ENCODE data around the gene WTAP. TPM values are rescaled to one million over a fixed set of nuclear protein-coding genes. Genes with fewer than 3 reads are reported as not detected.

The WTAP gene
- total and polyA plus RNA-seq, 2 of the 8 experiments (the other 6 are each of a cell fraction or from before 2014, with no cell fraction given) = 32.6 to 120 TPM

DNA sequence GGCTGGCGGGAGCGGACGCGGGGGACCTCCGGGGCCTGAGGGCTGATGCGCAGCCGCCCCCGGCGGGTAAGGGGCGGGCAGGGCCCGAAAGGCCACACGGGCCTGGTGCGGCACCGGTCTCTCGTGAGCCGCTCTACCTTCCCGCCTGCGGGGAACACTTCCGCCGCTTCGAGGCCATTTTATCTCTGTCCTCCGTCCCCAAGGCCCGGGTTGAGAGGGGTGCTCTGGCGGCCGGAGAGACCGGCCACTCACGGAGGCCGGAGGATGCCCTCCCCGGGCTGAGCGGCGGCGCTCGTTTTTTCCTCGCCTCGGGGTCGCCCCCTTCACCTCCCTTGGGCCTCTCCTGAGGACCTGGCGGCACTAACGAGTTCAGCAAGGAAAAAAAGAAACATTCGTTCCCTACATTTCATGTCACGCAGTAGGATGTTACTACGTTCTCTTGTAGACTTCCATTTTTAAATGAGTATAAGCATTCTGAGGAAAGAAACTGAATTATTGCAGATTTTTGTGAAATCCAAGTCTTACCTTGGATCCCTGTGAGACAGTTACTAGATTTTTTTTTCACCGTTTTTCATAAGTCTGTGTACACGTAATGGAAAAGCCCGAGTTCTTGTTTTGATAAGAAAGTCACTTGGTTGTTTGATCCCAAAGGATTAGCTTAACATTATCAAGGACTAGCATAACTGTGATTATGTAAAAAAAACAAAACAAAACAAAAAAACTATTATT lies 575 bp downstream of the WTAP start:
- H3K27me3 ChIP-seq (replicated peaks in 1 of 4; ENCODE audit: control insufficient read depth in 3 of 4, extremely low read depth in 1 of 4, insufficient read depth in 3 of 4, low read length in 3 of 4) = no peaks in the 10 kb centered on the region
- peak overlapping the region; percentile 94 to 99 (median 98) for H3K9ac ChIP-seq (replicated peaks in 1 of 4; ENCODE audit: extremely low read depth in 1 of 4, low read depth in 3 of 4, low read length in 3 of 4)
- H4K20me1 ChIP-seq (replicated peaks in 1 of 2; ENCODE audit: control insufficient read depth in 1 of 2, insufficient read depth in 2 of 2, low read length in 2 of 2) = peaks cover 13 to 23% of the 10 kb centered on the region in 2 experiments
- peak overlapping the region; percentile 97 for H4K8ac ChIP-seq (ENCODE audit: extremely low read depth, insufficient read depth, low read length)
- no peak overlapping the region for H3K23ac ChIP-seq (ENCODE audit: insufficient read length)
- no peak overlapping the region for H2AFZ ChIP-seq (ENCODE audit: low read length)
- peak overlapping the region; percentile 82 for H3K56ac ChIP-seq (replicated peaks; ENCODE audit: insufficient read length, low read depth, low read length)
- no peak overlapping the region for H2BK120ac ChIP-seq (replicated peaks; ENCODE audit: low read depth, low read length)
- no peak overlapping the region; the same call in 1 of the 2 replicates for H3K18ac ChIP-seq (ENCODE audit: extremely low read depth, low read length)
- H4K91ac ChIP-seq (replicated peaks; ENCODE audit: insufficient read length, low read length) = no peak overlapping the region
- peaks cover 46 to 90% of the 10 kb centered on the region in 2 experiments for H3K79me2 ChIP-seq (ENCODE audit: control insufficient read depth in 1 of 2, insufficient read depth in 2 of 2, low read length in 2 of 2)
- H3K4ac ChIP-seq (replicated peaks; ENCODE audit: insufficient read length, low read depth, low read length) = no peak overlapping the region
- no peak overlapping the region for H2BK15ac ChIP-seq (ENCODE audit: low read length)
- peak overlapping the region; percentile 95 for H3K27ac ChIP-seq (ENCODE audit: low read depth, low read length)
- peak overlapping the region; percentile 67 to 77 for H3K4me2 ChIP-seq (ENCODE audit: insufficient read depth in 1 of 2, low read depth in 2 of 2, low read length in 2 of 2)
- H3K14ac ChIP-seq (ENCODE audit: insufficient read length) = no peak overlapping the region
- peak overlapping the region; percentile 82 to 99 (median 96) for H3K4me3 ChIP-seq (ENCODE audit: extremely low read depth in 1 of 4, insufficient read depth in 2 of 4, low read depth in 3 of 4, low read length in 4 of 4)
- no peaks in the 10 kb centered on the region for H3K79me1 ChIP-seq (ENCODE audit: low read depth, low read length)
- WGBS, 2 experiments (ENCODE audit: extremely low coverage in 1 of 2, insufficient coverage in 1 of 2, insufficient read length in 1 of 2, insufficient replicate concordance in 2 of 2, low coverage in 1 of 2, low lambda C conversion rate in 2 of 2, missing lambda C conversion rate in 1 of 2) = 2% methylated on average over 44 of the region's 44 CpGs; no CpG with 5 or more reads in 1 of the 2 experiments
- CTCF ChIA-PET (ENCODE audit: partially characterized antibody) = interaction anchor here (1.5 kb wide), 1 partner anchor 37 kb away, joined by 3 read pairs; no protein-coding TSS in a partner anchor
- no peak overlapping the region for H2BK20ac ChIP-seq (ENCODE audit: low read length)
- H2AK5ac ChIP-seq (ENCODE audit: low read depth, low read length) = no peak overlapping the region
- POLR2A ChIA-PET (ENCODE audit: partially characterized antibody) = interaction anchor here (0.8 to 6.7 kb wide), 23 partner anchors 8 to 113 kb away, joined by 3 to 86 read pairs (median 5); partner anchors contain the start of genes ACAT2, MRPL18, SOD2 and TCP1
- peaks cover 0 to 18% (median 0%) of the 10 kb centered on the region in 4 experiments; a peak in 2 of 8 replicates for H3K36me3 ChIP-seq (ENCODE audit: control insufficient read depth in 2 of 4, insufficient read depth in 4 of 4, low read length in 3 of 4)
- FAIRE-seq = no peak
- peaks cover 0 to 5% (median 2%) of the 10 kb centered on the region in 4 experiments; a peak in 3 of 7 replicates for H3K4me1 ChIP-seq (replicated peaks in 1 of 4; ENCODE audit: control insufficient read depth in 3 of 4, insufficient read depth in 4 of 4, low read length in 3 of 4)
- H2BK5ac ChIP-seq (ENCODE audit: low read depth, low read length) = peak overlapping the region; percentile 67
- H3K23me2 ChIP-seq (ENCODE audit: low read depth, low read length) = no peaks in the 10 kb centered on the region
- no peaks in the 10 kb centered on the region for H3K9me3 ChIP-seq (ENCODE audit: insufficient read depth in 2 of 2, low read depth in 1 of 2, low read length in 1 of 2)
- DNase-seq (ENCODE audit: low read depth in 1 of 2, low spot score in 2 of 2) = no peak
- H2BK12ac ChIP-seq (ENCODE audit: low read depth, low read length) = no peak overlapping the region
- peak overlapping the region; percentile 45 for H4K5ac ChIP-seq (ENCODE audit: insufficient read length, low read depth, low read length)
- TF ChIP-seq, protein P1, sequence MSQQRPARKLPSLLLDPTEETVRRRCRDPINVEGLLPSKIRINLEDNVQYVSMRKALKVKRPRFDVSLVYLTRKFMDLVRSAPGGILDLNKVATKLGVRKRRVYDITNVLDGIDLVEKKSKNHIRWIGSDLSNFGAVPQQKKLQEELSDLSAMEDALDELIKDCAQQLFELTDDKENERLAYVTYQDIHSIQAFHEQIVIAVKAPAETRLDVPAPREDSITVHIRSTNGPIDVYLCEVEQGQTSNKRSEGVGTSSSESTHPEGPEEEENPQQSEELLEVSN (IDR thresholded peaks at IDR 0.05) = no peak
- TF ChIP-seq POU5F1 (IDR thresholded peaks at IDR 0.05; ENCODE audit: low read depth, low read length) (no peak), TAF1 (IDR thresholded peaks at IDR 0.05; ENCODE audit: low read depth, low read length) (peak; percentile 33; the same call in 1 of the 2 replicates), ASH2L (IDR thresholded peaks at IDR 0.05; ENCODE audit: low read length) (peak; percentile 70), YY1 (IDR thresholded peaks at IDR 0.05; ENCODE audit: low read depth, low read length) (peak; percentile 30; the same call in 1 of the 2 replicates), MAFK (IDR thresholded peaks at IDR 0.05; ENCODE audit: low read depth, low read length) (no peak), SIN3A (conservative IDR thresholded peaks at IDR 0.05 in 1 of 2, IDR thresholded peaks at IDR 0.05 in 1 of 2; ENCODE audit: low read depth in 1 of 2, low read length in 2 of 2) (peak; percentile 27 to 36; a peak in 2 of 4 replicates), TEAD4 (IDR thresholded peaks at IDR 0.05; ENCODE audit: low read depth, low read length) (no peak)
- TF ChIP-seq, protein P2, sequence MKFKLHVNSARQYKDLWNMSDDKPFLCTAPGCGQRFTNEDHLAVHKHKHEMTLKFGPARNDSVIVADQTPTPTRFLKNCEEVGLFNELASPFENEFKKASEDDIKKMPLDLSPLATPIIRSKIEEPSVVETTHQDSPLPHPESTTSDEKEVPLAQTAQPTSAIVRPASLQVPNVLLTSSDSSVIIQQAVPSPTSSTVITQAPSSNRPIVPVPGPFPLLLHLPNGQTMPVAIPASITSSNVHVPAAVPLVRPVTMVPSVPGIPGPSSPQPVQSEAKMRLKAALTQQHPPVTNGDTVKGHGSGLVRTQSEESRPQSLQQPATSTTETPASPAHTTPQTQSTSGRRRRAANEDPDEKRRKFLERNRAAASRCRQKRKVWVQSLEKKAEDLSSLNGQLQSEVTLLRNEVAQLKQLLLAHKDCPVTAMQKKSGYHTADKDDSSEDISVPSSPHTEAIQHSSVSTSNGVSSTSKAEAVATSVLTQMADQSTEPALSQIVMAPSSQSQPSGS (IDR thresholded peaks at IDR 0.05; ENCODE audit: low read length) = no peak
